ENCODE results near the gene PI16.

DNA sequence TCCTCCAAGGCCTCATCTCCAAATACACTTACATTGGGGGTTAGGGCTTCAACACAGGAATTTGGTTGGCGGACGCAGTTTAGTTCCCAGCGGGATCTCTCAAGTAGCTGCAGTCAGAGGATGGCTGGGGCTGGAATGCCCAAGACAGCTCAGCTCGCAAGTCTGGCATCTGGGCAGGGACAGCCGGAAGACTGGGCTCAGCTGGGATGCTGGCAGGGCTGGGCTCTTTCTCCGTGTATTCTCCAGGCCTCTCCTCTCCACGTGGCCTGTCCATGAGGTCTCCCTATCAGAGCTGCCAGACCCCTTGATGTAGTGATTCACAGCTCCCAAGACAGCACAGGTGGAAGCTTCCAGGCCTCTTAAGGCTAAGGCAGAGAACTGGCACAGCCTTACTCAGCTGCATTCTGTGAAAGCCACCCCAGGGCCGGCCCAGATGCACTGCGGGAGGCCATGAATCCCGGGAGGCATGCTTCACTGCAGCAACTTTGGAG is 55.9 kb downstream of the PI16 start:
- TF ChIP-seq, protein P1, sequence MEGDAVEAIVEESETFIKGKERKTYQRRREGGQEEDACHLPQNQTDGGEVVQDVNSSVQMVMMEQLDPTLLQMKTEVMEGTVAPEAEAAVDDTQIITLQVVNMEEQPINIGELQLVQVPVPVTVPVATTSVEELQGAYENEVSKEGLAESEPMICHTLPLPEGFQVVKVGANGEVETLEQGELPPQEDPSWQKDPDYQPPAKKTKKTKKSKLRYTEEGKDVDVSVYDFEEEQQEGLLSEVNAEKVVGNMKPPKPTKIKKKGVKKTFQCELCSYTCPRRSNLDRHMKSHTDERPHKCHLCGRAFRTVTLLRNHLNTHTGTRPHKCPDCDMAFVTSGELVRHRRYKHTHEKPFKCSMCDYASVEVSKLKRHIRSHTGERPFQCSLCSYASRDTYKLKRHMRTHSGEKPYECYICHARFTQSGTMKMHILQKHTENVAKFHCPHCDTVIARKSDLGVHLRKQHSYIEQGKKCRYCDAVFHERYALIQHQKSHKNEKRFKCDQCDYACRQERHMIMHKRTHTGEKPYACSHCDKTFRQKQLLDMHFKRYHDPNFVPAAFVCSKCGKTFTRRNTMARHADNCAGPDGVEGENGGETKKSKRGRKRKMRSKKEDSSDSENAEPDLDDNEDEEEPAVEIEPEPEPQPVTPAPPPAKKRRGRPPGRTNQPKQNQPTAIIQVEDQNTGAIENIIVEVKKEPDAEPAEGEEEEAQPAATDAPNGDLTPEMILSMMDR (IDR thresholded peaks at IDR 0.05): no peak
- no peak for TF ChIP-seq POLR2A (IDR thresholded peaks at IDR 0.05)

Measured in sigmoid colon (tissue), 3 donors.